ENCODE data around the gene NF2. TPM values are rescaled to one million over a fixed set of nuclear protein-coding genes. Genes with fewer than 3 reads are reported as not detected.
A peak's percentile ranks its signal among the peaks of the same experiment; 100 is the strongest.

Gene NF2
- total RNA-seq, 1 experiment from 2014 or later = 56.9 TPM

- TF ChIP-seq ETV6 (CRISPR knock-in tag; IDR thresholded peaks at IDR 0.05) (peak; percentile 82), ZNF121 (CRISPR knock-in tag; IDR thresholded peaks at IDR 0.05) (0 out of 2 replicates have a peak, but pooled peaks have one; percentile 25), TP53 (CRISPR knock-in tag; IDR thresholded peaks at IDR 0.05) (peak; percentile 77; the same call in 1 of the 2 replicates), TEAD4 (CRISPR knock-in tag; IDR thresholded peaks at IDR 0.05) (no peak), MLX (CRISPR knock-in tag; IDR thresholded peaks at IDR 0.05) (peak; percentile 78; the same call in 1 of the 2 replicates), CREB1 (CRISPR knock-in tag; IDR thresholded peaks at IDR 0.05) (0 out of 2 replicates have a peak, but pooled peaks have one; percentile 70), FOXK1 (CRISPR knock-in tag; IDR thresholded peaks at IDR 0.05) (peak; percentile 71; the same call in 1 of the 2 replicates)
These were observed 113.5 kb downstream of the NF2 start (continued) for GRCh38 chr22:29716814-29717545.

GRCh38 chr22:29717789-29718188 lies 114.4 kb downstream of the NF2 start:
- H3K9me3 Mint-ChIP-seq = no peaks in the 10 kb centered on the region
- ChIA-PET CTCF (interaction anchor here (0.6 to 6.7 kb wide), 5 partner anchors 9 to 49 kb away, joined by 3 to 57 read pairs (median 4); partner anchors contain the start of gene ZMAT5), POLR2A (interaction anchor here (0.8 kb wide), 1 partner anchor 16 kb away, joined by 3 read pairs; no protein-coding TSS in a partner anchor)
- H3K4me1 Mint-ChIP-seq = peaks cover 3% of the 10 kb centered on the region; the same call in 1 of the 2 replicates
- peaks cover 54% of the 10 kb centered on the region for H3K27me3 Mint-ChIP-seq (ENCODE audit: low read depth)
- H3K36me3 Mint-ChIP-seq = no peaks in the 10 kb centered on the region
- ATAC-seq = no peak
- H3K4me3 Mint-ChIP-seq = no peak overlapping the region
- no peak for DNase-seq (ENCODE audit: low spot score)
- H3K27ac Mint-ChIP-seq = no peak overlapping the region
- TF ChIP-seq CTCF (IDR thresholded peaks at IDR 0.05) (no peak), PRDM15 (CRISPR knock-in tag; IDR thresholded peaks at IDR 0.05) (no peak), ATF2 (CRISPR knock-in tag; IDR thresholded peaks at IDR 0.05; ENCODE audit: borderline replicate concordance, low read depth) (no peak), ZNF416 (CRISPR knock-in tag; IDR thresholded peaks at IDR 0.05) (no peak), ZMAT4 (CRISPR knock-in tag; IDR thresholded peaks at IDR 0.05) (no peak), ZNF532 (CRISPR knock-in tag; IDR thresholded peaks at IDR 0.05; ENCODE audit: borderline replicate concordance) (no peak), CDX4 (CRISPR knock-in tag; IDR thresholded peaks at IDR 0.05; ENCODE audit: borderline replicate concordance) (no peak), CBFB (CRISPR knock-in tag; IDR thresholded peaks at IDR 0.05; ENCODE audit: low read depth) (no peak), NFE2L1 (CRISPR knock-in tag; IDR thresholded peaks at IDR 0.05) (no peak), AFF4 (CRISPR knock-in tag; IDR thresholded peaks at IDR 0.05; ENCODE audit: borderline replicate concordance) (no peak)

All from WTC11 (cell line).